Esophagus squamous epithelium (tissue), 5 donors: ENCODE measurements around the gene MPZL1. TPM values are rescaled to one million over a fixed set of nuclear protein-coding genes. Genes with fewer than 3 reads are reported as not detected.

Source experiments
- DNase-seq: peaks from one replicate; lab custom pipeline; 2025; lab: John Stamatoyannopoulos, UW
- H3K27ac ChIP-seq, 4 donors: fragments of 200-600 bp; sonication (generic); one replicate each; pipeline ENCODE4 v1.5.1; 2016 to 2019; ENCODE audit warnings: mild to moderate bottlenecking in 1 of 4
- H3K27me3 ChIP-seq, 4 donors: fragments of 200-600 bp; sonication (generic); 1 replicate in 3 of 4; 2 replicates in 1 of 4; pipeline versions ENCODE4 v1.5.1 to v1.6.0; 2017 to 2021; ENCODE audit warnings: antibody characterized with exemption in 1 of 4
- H3K36me3 ChIP-seq, 3 donors: fragments of 200-600 bp; sonication (generic); one replicate each; pipeline ENCODE4 v1.5.1; 2016 to 2019
- H3K4me1 ChIP-seq, 3 donors: fragments of 200-600 bp; sonication (generic); one replicate each; pipeline ENCODE4 v1.5.1; 2017 to 2019
- H3K4me3 ChIP-seq, 4 donors: fragments of 200-600 bp; sonication (generic); 1 replicate in 3 of 4; 2 replicates in 1 of 4; pipeline ENCODE4 v1.5.1; 2016 to 2019; ENCODE audit warnings: mild to moderate bottlenecking in 2 of 4, moderate library complexity in 1 of 4
- H3K9me3 ChIP-seq, 3 donors: fragments of 200-600 bp; sonication (generic); one replicate each; pipeline ENCODE4 v1.5.1; 2016 to 2019
- POLR2A ChIP-seq, 4 donors: fragments of 450-650 bp; IDR thresholded peaks; one replicate each; pipeline ENCODE4 v1.6.1; 2017; ENCODE audit warnings: antibody characterized with exemption in 4 of 4, mild to moderate bottlenecking in 4 of 4, moderate library complexity in 3 of 4
- WGBS, 2 donors: methylation state at CpG; one replicate each; pipeline ENCODE4 v1.1.5; 2018; 5-methylcytosine and 5-hydroxymethylcytosine counted together
- intact Hi-C: fragments of 100-400 bp; cut with DNase I; formaldehyde crosslinking; loops from one replicate; pipeline ENCODE4 v1.15.0; 2022
- total RNA-seq, 4 donors: library from RNA; depleted of rRNA; stranded (reverse); fragments of >200 nt; gene quantifications; one replicate each; pipeline ENCODE4 v1.1.0, GENCODE V29; 2016
- TF ChIP-seq, protein P1 (sequence below), 6 experiments: fragments of 450-650 bp in 4 of 6; fragments of 200-600 bp in 2 of 6; sonication (generic) in 2 of 6; IDR thresholded peaks; one replicate each; pipeline ENCODE4 v1.5.1; 2016 to 2019; ENCODE audit warnings: antibody characterized with exemption in 6 of 6, mild to moderate bottlenecking in 4 of 6, moderate library complexity in 4 of 6
- donor health status: DM: yes; HTN: yes; CAD: no.

Gene MPZL1
- total RNA-seq, 4 donors from 2014 or later, result 36.6 to 80.5 (median 74.3) TPM

DNA sequence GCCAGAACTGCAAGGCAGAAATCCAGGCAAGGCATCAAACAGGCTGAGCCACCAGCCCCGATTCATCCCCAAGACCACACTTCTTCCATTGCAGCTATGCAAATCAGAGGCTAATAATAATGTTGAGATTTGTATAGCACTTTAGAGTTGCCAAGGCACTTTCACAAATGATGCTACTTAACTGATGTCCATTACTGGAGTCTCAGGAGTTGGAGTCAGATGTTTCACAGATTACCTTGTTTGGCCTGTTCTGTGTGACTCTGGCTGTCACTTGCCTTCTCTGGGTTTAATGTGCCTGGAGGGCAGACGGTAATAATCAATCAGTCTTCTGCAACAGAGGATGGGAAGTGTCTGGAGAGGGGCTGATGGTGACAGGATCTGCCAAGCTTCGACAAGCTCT, 40.8 kb upstream of the MPZL1 start:
- Histone ChIP-seq H3K27me3 (no peaks in the 10 kb centered on the region), H3K36me3 (peaks cover 0 to 7% (median 0%) of the 10 kb centered on the region in 3 donors), H3K9me3 (no peaks in the 10 kb centered on the region), H3K4me1 (peaks cover 5 to 55% (median 18%) of the 10 kb centered on the region in 3 donors), H3K4me3 (no peak overlapping the region), H3K27ac (peak overlapping the region in 2 of 4 donors; percentile 11 to 15)
- no peak for TF ChIP-seq POLR2A (IDR thresholded peaks at IDR 0.05)
- TF ChIP-seq, protein P1, sequence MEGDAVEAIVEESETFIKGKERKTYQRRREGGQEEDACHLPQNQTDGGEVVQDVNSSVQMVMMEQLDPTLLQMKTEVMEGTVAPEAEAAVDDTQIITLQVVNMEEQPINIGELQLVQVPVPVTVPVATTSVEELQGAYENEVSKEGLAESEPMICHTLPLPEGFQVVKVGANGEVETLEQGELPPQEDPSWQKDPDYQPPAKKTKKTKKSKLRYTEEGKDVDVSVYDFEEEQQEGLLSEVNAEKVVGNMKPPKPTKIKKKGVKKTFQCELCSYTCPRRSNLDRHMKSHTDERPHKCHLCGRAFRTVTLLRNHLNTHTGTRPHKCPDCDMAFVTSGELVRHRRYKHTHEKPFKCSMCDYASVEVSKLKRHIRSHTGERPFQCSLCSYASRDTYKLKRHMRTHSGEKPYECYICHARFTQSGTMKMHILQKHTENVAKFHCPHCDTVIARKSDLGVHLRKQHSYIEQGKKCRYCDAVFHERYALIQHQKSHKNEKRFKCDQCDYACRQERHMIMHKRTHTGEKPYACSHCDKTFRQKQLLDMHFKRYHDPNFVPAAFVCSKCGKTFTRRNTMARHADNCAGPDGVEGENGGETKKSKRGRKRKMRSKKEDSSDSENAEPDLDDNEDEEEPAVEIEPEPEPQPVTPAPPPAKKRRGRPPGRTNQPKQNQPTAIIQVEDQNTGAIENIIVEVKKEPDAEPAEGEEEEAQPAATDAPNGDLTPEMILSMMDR (IDR thresholded peaks at IDR 0.05), result no peak
- 16 to 29% methylated on average over 2 to 3 of the region's 3 CpGs for WGBS, 2 donors
- no peak for DNase-seq
- intact Hi-C loops, result no loop called here

DNA sequence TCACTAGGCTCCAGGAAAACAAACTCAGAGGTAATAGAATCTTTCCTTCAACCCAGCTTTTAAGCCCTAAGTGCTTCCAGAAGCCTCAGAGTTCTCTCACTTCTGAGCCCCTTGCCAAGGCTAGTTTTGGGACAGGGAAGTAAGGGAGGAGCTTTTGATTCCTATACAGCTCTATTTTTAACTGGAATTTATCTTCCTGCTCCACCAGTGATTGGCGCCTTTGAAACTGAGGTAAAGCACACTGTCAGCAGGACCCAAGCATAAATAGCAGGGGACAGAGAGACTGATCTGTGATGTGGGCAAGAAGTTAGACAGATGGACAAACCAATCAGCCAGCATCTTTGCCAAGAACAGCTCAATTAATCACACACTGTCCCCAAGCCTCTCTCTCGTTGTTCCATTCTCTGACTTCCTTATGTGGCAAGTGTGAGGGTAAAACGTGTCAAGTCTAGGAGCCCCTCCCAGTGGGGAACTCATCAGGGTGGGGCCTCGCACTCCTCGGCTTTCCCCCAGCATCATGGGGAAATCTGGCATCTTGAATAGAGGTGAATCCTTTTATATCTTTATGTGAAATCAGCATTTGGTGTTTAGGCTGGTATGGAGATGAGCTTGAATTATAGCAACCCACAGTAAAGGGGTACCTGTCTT, 40.2 kb upstream of the MPZL1 start:
- peak overlapping the region in 2 of 4 donors; percentile 11 to 15 for H3K27ac ChIP-seq
- intact Hi-C loops, result no loop called here
- H3K9me3 ChIP-seq, result no peaks in the 10 kb centered on the region
- H3K36me3 ChIP-seq, result peaks cover 0 to 7% (median 0%) of the 10 kb centered on the region in 3 donors
- H3K4me3 ChIP-seq, result no peak overlapping the region
- 17 to 27% methylated on average over 4 to 5 of the region's 5 CpGs for WGBS, 2 donors
- peaks cover 5 to 50% (median 18%) of the 10 kb centered on the region in 3 donors for H3K4me1 ChIP-seq
- no peak for DNase-seq
- no peak for TF ChIP-seq POLR2A (IDR thresholded peaks at IDR 0.05)
- TF ChIP-seq, protein P1 (IDR thresholded peaks at IDR 0.05), result no peak
- H3K27me3 ChIP-seq, result no peaks in the 10 kb centered on the region

DNA sequence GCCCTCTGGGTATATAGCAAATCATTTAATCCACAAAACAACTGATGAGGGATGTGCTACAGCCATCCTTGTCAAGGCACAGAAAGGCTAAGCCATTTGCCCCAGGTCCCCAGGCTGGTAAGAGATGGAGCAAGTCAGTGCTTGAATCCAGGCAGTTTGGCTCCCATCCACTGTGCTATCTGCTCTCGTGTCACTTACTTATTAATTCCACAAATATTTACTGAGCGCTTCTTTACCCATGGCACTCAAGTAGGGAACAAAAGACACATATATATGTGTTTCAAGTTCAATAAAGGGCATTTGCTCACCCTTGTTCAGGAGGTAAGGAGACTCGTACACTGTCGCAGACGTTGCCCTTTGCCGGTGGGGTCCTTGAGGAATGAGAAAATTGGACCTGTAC, 38.6 kb upstream of the MPZL1 start:
- Histone ChIP-seq H3K4me3 (no peak overlapping the region), H3K27ac (peak overlapping the region in 3 of 4 donors; percentile 45 to 68 (median 66)), H3K4me1 (peaks cover 5 to 55% (median 22%) of the 10 kb centered on the region in 3 donors), H3K36me3 (peaks cover 0 to 7% (median 0%) of the 10 kb centered on the region in 3 donors), H3K9me3 (no peaks in the 10 kb centered on the region), H3K27me3 (no peaks in the 10 kb centered on the region)
- WGBS, 2 donors, result 60 to 65% methylated on average over 6 of the region's 6 CpGs
- DNase-seq, result no peak
- intact Hi-C loops, result no loop called here
- TF ChIP-seq, protein P1 (IDR thresholded peaks at IDR 0.05), result no peak
- TF ChIP-seq POLR2A (IDR thresholded peaks at IDR 0.05), result no peak

DNA sequence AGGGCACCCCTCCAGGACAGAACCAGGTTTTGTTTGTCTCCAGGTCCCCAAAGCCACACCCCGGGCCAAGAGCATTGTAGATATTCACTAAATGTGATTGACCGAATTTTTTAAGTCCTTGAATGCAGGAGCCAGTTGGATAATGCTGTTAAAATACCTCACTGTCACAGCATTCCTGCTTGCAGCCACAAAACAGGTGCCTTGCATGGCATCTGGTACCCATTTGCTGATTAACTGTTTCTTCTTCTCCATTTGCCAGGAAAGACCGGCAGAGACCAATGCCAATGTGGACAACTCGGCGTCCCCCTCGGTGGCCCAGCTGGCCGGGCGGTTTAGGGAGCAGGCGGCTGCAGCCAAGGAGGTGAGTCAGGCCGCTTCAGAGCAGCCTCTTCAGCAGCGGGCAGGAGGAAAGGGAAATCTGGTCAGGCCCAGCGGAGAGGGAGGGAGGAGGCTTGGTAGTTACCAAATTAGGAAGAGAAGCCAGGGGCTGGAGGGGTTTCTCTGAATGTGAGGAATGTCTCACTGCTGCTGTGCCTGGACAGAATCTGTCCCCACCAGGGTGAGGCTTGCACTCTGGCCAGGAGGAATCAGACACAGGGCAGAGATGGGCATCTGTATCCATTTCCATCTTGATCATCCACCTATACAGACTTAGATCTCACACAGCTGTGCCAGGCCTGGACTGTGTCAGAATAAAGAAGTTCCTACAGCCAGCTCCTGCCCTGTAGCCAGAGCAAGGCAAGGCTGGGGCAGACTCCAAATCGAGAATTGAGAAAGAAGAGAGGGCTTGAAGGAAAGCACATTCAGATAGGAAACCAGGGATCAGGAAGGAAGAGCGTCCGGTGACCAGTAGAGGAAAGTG, 37.9 kb upstream of the MPZL1 start:
- TF ChIP-seq POLR2A (IDR thresholded peaks at IDR 0.05), result no peak
- TF ChIP-seq, protein P1 (IDR thresholded peaks at IDR 0.05), result no peak
- H3K4me1 ChIP-seq, result peaks cover 5 to 55% (median 22%) of the 10 kb centered on the region in 3 donors
- H3K27ac ChIP-seq, result peak overlapping the region in 3 of 4 donors; percentile 45 to 68 (median 66)
- H3K36me3 ChIP-seq, result peaks cover 0 to 7% (median 0%) of the 10 kb centered on the region in 3 donors
- no peak for DNase-seq
- no peaks in the 10 kb centered on the region for H3K9me3 ChIP-seq
- 66 to 67% methylated on average over 9 to 15 of the region's 15 CpGs for WGBS, 2 donors
- H3K4me3 ChIP-seq, result no peak overlapping the region
- intact Hi-C loops, result no loop called here
- no peaks in the 10 kb centered on the region for H3K27me3 ChIP-seq
